HG03520 (cell line): ENCODE data around the gene SOCS2.
"Not testable (repeated sequence)": the region's sequence is repeated elsewhere in the genome, so short reads cannot be mapped to it uniquely, and the experiment has no call there.

ENCODE experiments used
- ATAC-seq: cut with Tn5 transposase; IDR thresholded peaks from one replicate; pipeline ENCODE4 v1.9.1; 2021; ENCODE audit warnings: mild to moderate bottlenecking, moderate library complexity; ENCODE audit not compliant: unreplicated experiment

The SOCS2 gene

GRCh38 chr12:93571925-93572711 is at the start of gene SOCS2:
TSS of gene SOCS2 (plus strand) at chr12:93572675. CDS start at chr12:93572898, 223 bp downstream.
- ATAC-seq = no peak

- ATAC-seq = no peak
Observed at GRCh38 chr12:93524386-93525133, 47.9 kb upstream of the SOCS2 start.

- no peak for ATAC-seq
Observed at GRCh38 chr12:93526786-93527428, 45.6 kb upstream of the SOCS2 start.

- ATAC-seq = no peak
Observed at GRCh38 chr12:93530358-93530757, 42.1 kb upstream of the SOCS2 start.

GRCh38 chr12:93533310-93533709 is 39.2 kb upstream of the SOCS2 start:
- no peak for ATAC-seq

GRCh38 chr12:93536111-93536765 is 36.2 kb upstream of the SOCS2 start:
- ATAC-seq = no peak

GRCh38 chr12:93536766-93537488 is 35.5 kb upstream of the SOCS2 start:
- no peak for ATAC-seq

- no peak for ATAC-seq
Observed at GRCh38 chr12:93537769-93538168, 34.7 kb upstream of the SOCS2 start.

- ATAC-seq = no peak
Observed at GRCh38 chr12:93539821-93540220, 32.7 kb upstream of the SOCS2 start.

- ATAC-seq = no peak
Observed at GRCh38 chr12:93540466-93540865, 32.0 kb upstream of the SOCS2 start.

- ATAC-seq = no peak
Observed at GRCh38 chr12:93541578-93542225, 30.8 kb upstream of the SOCS2 start.

GRCh38 chr12:93547778-93548177 is 24.7 kb upstream of the SOCS2 start:
- no peak for ATAC-seq

- no peak for ATAC-seq
Observed at GRCh38 chr12:93549174-93549573, 23.3 kb upstream of the SOCS2 start.

- ATAC-seq = no peak
Observed at GRCh38 chr12:93550748-93551611, 21.5 kb upstream of the SOCS2 start.

GRCh38 chr12:93552427-93552826 is 20.0 kb upstream of the SOCS2 start:
- ATAC-seq = no peak

- ATAC-seq = not testable (repeated sequence)
Observed at GRCh38 chr12:93557879-93558278, 14.6 kb upstream of the SOCS2 start.

GRCh38 chr12:93558685-93559084 is 13.8 kb upstream of the SOCS2 start:
- ATAC-seq = not testable (repeated sequence)

GRCh38 chr12:93563807-93564538 is 8.5 kb upstream of the SOCS2 start:
- no peak for ATAC-seq
